ENCODE data around the gene CHRDL1.

Gene CHRDL1

DNA sequence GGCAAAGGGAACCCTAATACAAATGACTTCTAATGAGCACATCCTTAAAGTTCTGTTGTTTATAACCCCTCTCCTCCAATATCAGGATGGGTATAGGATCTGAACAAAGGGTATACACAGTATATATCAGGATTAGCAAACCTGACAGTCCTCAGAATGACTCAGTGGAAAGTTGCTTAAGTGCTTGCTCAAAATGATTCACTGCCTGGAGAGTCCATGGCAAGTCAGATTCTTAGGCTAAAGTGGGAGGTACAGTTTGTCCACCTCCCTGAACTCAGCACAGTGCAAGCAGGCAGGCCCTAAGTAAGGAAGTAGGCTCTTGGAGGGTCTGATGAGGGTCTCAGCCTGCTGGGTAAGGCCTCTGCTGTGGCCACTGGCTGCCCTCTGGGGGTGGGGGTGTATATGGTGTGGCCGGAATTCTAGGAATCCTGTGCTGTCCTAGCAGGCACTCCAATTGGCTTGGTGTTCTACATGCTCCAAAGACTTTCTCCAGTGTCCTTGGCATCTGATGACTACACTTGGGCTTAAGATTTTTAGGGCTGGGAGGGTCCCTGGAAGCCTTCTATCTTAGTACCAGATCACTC is 54.3 kb downstream of the CHRDL1 start:
- DNase-seq (ENCODE audit: low spot score): no peak

- no peak for DNase-seq (ENCODE audit: low spot score)
These were observed 60.6 kb downstream of the CHRDL1 start for GRCh38 chrX:110734894-110735541.

DNA sequence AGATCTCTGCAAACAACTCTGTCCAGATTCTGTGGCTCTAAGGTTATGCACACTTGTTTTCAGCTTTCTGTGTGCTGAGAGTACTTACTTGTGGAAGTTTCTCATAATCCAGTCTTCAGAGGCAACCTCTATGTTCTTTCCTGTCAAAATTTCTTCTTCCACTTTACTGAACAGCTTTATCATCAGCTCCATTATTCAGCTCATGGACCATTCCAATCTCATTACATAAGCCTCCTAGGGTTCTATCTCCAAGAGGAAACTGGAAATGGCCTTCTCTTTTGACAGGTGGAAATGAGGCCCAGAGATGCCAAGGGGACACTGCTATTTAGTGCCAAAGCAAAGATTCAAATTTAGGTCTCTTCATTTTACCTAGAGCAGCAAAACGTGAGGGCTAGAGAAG is 61.3 kb downstream of the CHRDL1 start:
- no peak for DNase-seq (ENCODE audit: low spot score)

- DNase-seq (ENCODE audit: low spot score): no peak
These were observed 62.5 kb downstream of the CHRDL1 start for GRCh38 chrX:110733166-110733565.

- DNase-seq (ENCODE audit: low spot score): no peak
These were observed 63.4 kb downstream of the CHRDL1 start for GRCh38 chrX:110732266-110732665.

DNA sequence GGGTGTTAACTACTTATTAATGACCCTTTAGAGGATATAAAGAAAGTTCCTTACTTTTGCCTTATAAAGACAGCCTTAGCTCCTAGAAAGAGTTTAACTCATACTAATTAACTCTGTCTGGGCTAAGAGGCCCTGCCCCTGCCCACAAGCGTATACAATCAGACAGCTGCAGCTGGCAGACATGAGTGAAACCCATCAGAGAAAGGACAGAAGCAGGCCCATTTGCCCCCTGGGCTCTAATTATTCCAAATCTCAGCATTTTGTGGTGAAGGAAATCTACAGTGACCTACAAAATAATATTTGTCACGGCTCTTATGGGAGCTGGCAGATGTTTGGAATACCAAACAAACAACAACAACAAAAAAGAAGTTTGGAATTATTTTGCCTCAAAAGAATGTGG is 71.8 kb downstream of the CHRDL1 start:
- DNase-seq (ENCODE audit: low spot score): no peak

- no peak for DNase-seq (ENCODE audit: low spot score)
These were observed 73.5 kb downstream of the CHRDL1 start for GRCh38 chrX:110722135-110722534.

GRCh38 chrX:110713666-110714065 is 82.0 kb downstream of the CHRDL1 start:
- DNase-seq (ENCODE audit: low spot score): no peak

- no peak for DNase-seq (ENCODE audit: low spot score)
These were observed 89.2 kb downstream of the CHRDL1 start for GRCh38 chrX:110706446-110706845.

- DNase-seq (ENCODE audit: low spot score): no peak
These were observed 92.0 kb downstream of the CHRDL1 start for GRCh38 chrX:110703641-110704040.

DNA sequence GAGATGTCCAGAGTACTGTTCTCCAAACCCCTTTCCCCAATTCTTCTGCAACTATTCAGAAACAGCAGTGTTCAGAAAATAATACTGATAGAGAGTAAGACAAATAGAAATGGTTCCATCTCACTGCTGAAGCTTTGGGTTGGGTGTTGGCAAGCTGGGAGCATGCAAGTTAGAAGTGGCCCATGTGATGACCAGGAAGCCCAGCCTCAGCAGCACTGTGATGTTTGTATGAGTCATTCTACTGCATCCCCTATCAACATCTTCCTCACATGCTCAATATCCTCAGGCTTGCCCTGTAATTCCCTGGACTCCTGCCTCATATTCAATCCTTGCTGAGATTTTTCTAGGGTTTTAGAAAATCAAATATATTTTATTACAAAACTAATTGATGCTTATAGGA is 96.5 kb downstream of the CHRDL1 start:
- no peak for DNase-seq (ENCODE audit: low spot score)

GRCh38 chrX:110698696-110699095 is 96.9 kb downstream of the CHRDL1 start:
- DNase-seq (ENCODE audit: low spot score): no peak

DNA sequence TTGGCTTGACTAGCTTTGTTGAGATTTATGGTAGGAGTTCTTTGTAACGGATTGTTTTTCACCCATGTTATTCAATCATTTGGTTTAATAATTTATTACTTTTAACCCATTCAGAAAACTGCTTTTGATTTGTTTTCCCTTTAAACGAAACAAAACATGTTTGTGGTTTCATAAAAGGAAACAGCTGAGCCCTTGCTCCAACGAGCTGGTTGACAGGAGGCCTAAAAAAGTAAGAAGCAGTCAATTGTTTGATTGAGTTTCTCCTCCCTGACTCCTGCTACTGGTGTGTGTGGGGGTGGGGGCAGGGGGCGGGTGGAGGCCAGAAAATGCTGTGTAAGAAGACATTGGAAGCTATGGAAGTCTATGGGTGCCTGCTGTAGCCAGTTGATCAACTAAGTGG is 102.8 kb downstream of the CHRDL1 start:
- no peak for DNase-seq (ENCODE audit: low spot score)

GRCh38 chrX:110691446-110691845 is 104.2 kb downstream of the CHRDL1 start:
- no peak for DNase-seq (ENCODE audit: low spot score)

DNA sequence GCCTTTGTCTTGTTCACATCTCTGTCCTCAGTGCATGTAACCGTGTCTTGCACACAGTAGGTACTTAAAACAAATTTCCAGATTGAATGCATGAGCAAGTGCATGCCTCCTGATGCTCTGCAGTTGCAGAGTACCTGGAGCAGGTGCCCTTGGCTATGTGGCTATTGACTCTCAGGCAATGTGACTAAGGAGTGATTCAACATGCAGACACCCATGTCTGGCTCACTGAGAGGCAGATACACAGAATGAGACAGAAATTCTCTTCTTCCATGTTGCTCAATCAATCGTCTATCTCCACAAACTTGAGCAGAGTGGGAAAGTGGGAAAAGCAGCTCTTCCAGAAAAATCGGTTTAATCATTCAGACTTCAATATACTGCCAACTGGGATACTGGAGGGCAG is 111.0 kb downstream of the CHRDL1 start:
- no peak for DNase-seq (ENCODE audit: low spot score)

DNA sequence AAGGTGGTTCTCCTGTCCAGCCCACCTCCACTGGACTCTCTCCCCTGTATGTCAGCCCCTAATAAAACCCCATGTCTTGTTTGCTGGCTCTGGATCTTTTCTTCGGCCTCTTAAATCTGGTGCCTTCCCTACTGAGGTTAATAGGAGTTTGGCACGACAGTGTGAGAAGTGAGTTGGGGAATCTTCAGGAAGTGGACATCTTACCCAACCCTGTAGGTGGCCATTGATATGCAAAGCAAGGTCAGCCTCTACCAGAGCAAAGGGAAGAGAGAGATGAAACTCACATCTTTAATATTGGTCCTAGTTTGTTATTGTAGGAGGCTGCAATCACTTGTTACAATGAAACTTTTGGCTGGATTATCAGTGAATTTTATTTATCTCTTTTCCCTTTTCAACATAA is 111.7 kb downstream of the CHRDL1 start:
- DNase-seq (ENCODE audit: low spot score): no peak

GRCh38 chrX:110678591-110678990 is 117.0 kb downstream of the CHRDL1 start:
- no peak for DNase-seq (ENCODE audit: low spot score)

DNA sequence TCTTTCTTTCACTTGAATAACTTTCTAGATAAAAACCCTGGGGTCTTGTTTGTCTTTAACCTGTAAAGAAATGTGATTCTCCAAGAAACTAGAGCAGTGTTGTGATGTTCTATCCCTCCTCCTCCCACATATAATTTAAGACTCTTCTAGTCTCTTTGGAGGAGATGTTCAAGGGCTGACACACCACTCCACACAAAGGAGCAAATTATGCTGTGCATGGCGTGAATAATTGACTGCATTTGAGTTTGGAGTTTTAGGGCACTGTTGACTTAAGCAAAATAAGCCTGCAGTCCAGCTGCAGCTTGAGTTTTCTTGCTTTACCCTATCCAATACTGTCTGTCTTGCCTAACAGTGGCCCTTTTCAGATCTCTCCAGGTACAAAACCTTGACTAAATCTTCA is 119.7 kb downstream of the CHRDL1 start:
- no peak for DNase-seq (ENCODE audit: low spot score)

DNA sequence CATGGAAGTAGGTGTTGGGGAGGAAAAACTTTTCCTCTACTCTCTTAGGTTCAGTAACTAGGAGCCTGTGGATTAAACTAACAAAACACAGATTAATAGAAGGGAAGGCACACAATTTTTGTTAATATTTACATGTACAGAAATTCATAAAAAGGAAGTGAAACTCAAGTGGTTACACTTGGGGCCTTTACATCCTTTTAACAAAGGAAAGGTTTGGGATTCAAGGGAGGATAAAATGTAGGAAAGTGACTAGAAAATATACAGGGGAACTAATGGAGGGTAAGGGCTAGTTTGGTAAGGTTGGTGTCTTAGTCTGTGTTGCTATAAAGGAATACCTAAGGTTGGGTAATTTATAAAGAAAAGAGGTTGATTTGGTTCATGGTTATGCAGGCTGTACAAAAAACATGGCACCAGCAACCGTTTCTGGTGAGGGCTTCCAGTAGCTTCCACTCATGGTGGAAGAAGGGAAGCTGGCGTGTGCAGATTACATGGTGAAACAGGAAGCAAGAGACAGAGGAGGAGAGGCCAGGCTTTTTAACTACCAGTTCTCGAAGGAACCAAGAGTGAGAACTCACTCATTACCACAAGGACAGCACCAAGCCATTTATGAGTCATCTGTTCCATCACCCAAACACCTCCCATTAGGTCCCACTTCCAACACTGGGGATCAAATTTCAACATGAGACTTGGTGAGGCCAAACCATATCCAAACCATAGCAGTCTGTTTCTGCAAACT is 124.4 kb downstream of the CHRDL1 start:
- DNase-seq (ENCODE audit: low spot score): no peak

- DNase-seq (ENCODE audit: low spot score): no peak
These were observed 126.0 kb downstream of the CHRDL1 start for GRCh38 chrX:110669572-110669971.

DNA sequence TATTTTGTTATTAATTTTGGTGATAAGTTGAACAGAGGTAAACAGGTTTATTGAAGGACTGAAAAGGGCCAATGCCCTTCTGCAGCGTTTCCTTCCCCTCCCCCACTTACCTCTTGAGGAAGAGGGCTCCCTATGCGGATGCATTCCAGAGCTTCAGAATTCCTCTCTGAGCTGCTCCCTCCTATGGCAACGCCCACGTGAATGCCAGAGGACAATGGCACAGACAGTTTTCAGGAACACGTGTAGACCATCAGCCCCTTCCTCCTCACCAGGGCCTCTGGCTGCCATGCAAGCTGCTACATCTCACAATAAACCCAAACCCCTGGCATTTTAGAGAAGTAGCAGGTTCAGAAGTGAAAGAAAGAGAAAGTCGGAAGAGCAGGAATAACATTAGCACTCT is 127.9 kb downstream of the CHRDL1 start:
- DNase-seq (ENCODE audit: low spot score): no peak

DNA sequence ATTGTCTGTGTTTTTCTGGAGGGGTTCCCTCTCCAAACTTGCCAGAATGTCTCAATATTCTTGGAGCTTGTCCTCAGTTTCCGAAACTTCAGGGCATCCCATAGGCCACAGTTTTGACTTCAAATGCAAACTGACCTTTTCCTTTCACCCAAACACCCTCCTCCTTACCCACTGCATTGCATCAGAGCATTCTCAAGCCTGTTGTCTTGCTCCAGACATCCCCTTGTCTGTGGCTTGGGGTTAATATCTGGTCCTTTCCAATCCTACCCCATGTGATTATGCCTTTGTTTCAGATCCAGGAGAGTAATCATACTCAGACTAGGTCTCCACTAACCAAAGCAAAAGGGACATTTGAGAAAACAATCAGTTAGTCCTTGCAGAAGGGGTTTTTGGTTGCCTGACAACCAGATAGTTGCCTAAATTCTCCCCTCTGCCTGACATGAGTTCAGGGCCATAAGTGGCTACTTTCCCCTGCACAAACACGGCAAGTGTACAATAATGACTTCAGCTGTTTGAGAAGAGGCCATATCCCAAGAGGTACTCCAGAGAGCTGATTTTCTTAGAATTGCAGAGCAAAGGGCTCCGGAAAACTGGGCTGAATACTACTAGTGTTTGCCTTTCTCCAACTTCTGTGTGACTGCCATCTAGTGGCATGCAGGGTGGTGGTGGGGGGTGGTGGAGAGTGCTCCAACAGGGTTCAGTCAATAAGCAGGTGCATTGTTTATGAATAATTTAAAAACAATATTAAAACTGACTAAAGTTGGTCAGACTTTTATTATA is 130.2 kb downstream of the CHRDL1 start:
- DNase-seq (ENCODE audit: low spot score): peak; percentile 4

DNA sequence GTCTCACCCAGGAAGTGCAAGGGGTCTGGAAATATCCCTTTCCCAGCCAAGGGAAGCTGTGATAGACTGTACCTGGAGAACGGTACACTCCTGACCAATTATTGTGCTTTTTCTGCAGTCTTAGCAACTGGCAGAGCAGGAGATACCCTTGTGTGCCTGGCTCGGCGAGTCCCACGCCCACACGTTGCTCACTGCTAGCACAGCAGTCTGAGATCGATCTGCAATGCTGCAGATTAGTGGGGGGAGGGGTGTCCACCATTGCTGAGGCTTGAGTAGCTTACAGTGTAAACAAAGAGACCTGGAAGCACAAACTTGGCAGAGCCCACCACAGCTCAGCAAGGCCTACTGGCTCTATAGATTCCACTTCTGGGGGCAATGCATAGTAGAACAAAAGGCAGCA is 138.5 kb downstream of the CHRDL1 start:
- no peak for DNase-seq (ENCODE audit: low spot score)

Data from globus pallidus (tissue), 1 donor.